Stimulated activated CD8-positive, alpha-beta memory T cell treated with anti-CD3 and anti-CD28 coated beads, Interleukin-4, amount 100 ng/mL, for 4 hours (primary cell): ENCODE measurements around the gene SPATA6L.

Experiments used
- DNase-seq, 2 donors: peaks; one replicate each; pipeline ENCODE4 v3.0.0-alpha.2; 2020; ENCODE audit warnings: low read depth in 2 of 2, low spot score in 1 of 2

The SPATA6L gene

DNA sequence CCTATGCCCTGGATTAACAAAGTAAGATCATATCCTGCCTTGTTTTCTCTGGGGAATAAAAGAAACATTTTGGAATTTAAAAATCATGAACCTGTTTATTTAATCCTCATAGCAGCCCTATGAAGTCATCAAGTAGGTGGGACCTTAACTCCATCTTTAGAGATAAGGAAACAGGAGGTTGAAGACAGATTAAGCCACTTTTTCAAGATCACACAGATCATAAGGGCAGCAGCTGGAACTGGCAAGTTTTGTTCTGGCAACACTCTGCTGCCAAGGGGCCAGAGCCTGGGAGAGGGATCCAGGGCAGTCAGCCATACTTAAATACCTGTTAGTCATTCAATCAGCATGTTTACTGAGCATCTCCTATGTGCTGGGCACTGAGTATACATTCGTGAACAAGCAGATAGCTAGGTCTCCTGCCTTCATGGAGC is 112.3 kb downstream of the SPATA6L start:
- DNase-seq = no peak

DNA sequence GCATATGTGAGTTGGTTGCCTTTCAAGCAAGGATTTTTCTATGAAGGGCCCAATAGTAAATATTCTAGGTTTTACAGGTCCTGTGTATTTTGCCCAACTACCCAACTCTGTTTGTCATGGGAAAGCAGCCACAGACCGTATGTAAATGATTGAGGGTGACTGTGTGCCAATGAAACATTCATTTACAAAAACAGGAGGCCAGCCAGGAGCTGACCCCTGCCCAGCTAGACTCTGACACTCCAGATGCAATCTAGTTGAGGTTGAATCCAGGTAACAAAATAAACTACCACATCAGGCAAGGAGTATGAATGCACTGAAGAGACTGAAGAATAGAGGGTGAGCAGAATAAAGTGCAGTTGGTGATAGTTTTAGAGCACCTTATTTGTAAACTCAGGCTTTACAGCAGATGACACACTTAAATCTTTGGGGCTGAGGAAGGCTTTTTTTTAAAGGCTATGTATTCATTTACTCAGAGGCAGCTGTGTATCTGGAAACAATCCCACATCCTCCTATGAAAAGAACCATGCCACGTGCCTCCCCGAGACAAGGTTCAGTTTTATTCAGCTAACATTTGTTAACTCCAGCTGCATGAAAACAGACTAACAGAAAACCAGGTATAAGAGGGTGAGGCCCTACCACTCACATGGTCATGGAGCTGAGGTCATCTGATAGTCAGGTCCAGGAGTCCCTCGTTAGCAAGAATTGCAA is 115.3 kb downstream of the SPATA6L start:
- no peak for DNase-seq

DNA sequence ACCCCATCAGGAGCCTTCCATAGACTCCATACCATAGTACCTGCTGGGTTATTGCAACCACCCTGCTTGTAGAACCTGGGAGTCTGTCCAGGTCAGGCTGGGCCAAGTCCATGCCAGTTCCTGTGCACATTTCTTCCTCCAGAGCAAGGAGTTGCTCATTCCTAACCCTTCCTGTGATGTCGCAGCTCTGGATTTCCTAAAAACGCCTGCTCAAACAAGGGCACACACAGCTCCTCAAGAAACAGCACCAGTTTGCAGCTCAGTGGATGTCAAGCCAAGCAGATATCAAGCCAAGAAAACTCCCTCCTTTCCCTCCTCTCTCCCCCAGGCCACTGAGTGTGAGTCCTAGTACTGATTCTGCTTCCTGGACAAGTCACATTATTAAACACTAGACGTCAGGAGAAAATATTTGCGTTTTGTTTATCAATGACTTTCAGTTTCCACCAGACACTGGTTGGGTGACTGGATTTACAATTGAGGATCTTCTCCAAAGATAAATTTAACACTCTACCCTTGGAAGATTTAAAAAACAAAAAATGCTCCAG is 116.5 kb downstream of the SPATA6L start:
- no peak for DNase-seq

DNA sequence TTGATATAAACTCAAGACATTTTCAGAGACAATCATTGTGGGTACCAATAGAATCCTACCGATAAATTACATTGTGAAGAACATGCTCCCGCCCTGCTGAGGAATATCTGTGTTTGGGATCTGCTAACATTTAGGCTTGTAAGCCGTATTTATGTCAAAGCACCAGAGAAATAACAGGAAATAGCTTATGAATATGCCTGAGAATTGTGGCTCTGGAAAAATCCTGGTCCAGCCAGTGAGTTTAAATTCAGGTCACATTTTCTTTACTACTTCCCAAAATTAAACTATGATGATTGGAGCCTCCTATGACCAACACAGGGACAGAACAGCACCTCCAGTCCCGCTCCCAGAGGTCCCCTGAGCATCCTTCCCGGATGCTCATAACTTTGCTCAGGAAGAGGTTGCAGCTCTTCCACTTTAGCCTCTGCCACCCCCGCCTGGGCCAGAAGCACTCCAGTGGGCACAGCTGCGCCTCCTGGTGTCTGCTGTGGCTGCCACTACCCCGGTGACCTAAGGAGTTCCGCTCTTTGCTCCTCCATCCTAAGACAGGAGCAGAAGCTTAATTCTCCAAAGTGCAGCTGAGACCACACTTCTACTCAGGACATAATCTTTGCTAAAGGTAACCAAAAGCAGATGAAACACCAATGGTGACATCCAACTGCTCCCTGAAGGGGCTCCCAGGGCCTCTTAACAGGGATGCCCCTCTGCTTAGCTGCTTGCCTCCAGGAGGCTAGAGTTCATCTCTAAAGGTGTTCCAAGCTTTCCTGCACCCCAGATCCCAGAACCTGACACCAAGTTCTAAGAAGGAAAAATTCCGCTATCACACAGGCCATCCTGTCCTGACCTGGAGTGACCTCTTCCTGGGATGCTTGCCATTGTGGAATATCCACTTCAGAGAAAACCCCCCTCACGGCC is 117.2 kb downstream of the SPATA6L start:
- no peak for DNase-seq
